HG03103 (cell line): ENCODE results near the gene OR3A2.
"Not testable (repeated sequence)": the region's sequence is repeated elsewhere in the genome, so short reads cannot be mapped to it uniquely, and the experiment has no call there.

ENCODE experiments used
- ATAC-seq: cut with Tn5 transposase; IDR thresholded peaks from one replicate; pipeline ENCODE4 v1.9.1; 2021; ENCODE audit warnings: low read depth; ENCODE audit not compliant: unreplicated experiment

Gene OR3A2

GRCh38 chr17:3295632-3296031 lies 90.5 kb downstream of the OR3A2 start:
- no peak for ATAC-seq

- ATAC-seq: not testable (repeated sequence)
Observed at GRCh38 chr17:3293548-3293947, 92.6 kb downstream of the OR3A2 start.

GRCh38 chr17:3282901-3283300 lies 103.2 kb downstream of the OR3A2 start:
- no peak for ATAC-seq

GRCh38 chr17:3276126-3276525 lies 110.0 kb downstream of the OR3A2 start:
- no peak for ATAC-seq

GRCh38 chr17:3271072-3271848 lies 114.8 kb downstream of the OR3A2 start:
- no peak for ATAC-seq

GRCh38 chr17:3260600-3260999 lies 125.5 kb downstream of the OR3A2 start:
- ATAC-seq: no peak

- ATAC-seq: no peak
Observed at GRCh38 chr17:3260163-3260562, 125.9 kb downstream of the OR3A2 start.

- no peak for ATAC-seq
Observed at GRCh38 chr17:3256575-3256974, 129.5 kb downstream of the OR3A2 start.

- ATAC-seq: not testable (repeated sequence)
Observed at GRCh38 chr17:3249013-3249412, 137.1 kb downstream of the OR3A2 start.

- not testable (repeated sequence) for ATAC-seq
Observed at GRCh38 chr17:3244841-3245240, 141.3 kb downstream of the OR3A2 start.

GRCh38 chr17:3241044-3241443 lies 145.1 kb downstream of the OR3A2 start:
- ATAC-seq: not testable (repeated sequence)

- not testable (repeated sequence) for ATAC-seq
Observed at GRCh38 chr17:3238685-3239084, 147.4 kb downstream of the OR3A2 start.

- not testable (repeated sequence) for ATAC-seq
Observed at GRCh38 chr17:3232300-3232699, 153.8 kb downstream of the OR3A2 start.
